Natural killer cell (primary cell): ENCODE data around the gene PHACTR2. TPM values are rescaled to one million over a fixed set of nuclear protein-coding genes. Genes with fewer than 3 reads are reported as not detected.

Experiments used
- ATAC-seq, 3 donors: fragments of 150-1000 bp in 2 of 3; fragments of 200-7000 bp in 1 of 3; cut with Tn5 transposase; 1 replicate in 1 of 3; 2 replicates in 2 of 3; pipeline ENCODE4 v1.10.0; 2021; ENCODE audit warnings: mild to moderate bottlenecking in 2 of 3, moderate library complexity in 2 of 3
- DNase-seq, 2 donors: peaks; one replicate each; pipeline versions ENCODE4 v3.0.0 to v3.0.0-alpha.2; 2013 to 2021; ENCODE audit warnings: mixed read lengths in 1 of 2
- H3K27ac ChIP-seq: one replicate; pipeline ENCODE4 v1.5.1; 2013; ENCODE audit warnings: mild to moderate bottlenecking, low read length
- H3K27me3 ChIP-seq: one replicate; pipeline ENCODE4 v1.6.1; 2013; ENCODE audit warnings: low read length; ENCODE audit not compliant: control insufficient read depth, insufficient read depth
- H3K36me3 ChIP-seq: one replicate; pipeline ENCODE4 v1.6.1; 2013; ENCODE audit warnings: low read length; ENCODE audit not compliant: control insufficient read depth, insufficient read depth
- H3K4me1 ChIP-seq: one replicate; pipeline ENCODE4 v1.6.1; 2013; ENCODE audit warnings: low read length; ENCODE audit not compliant: control insufficient read depth, insufficient read depth
- H3K4me3 ChIP-seq: one replicate; pipeline ENCODE4 v1.5.1; 2013; ENCODE audit warnings: low read length
- H3K9me3 ChIP-seq: one replicate; pipeline ENCODE4 v1.6.1; 2013; ENCODE audit warnings: low read length; ENCODE audit not compliant: control insufficient read depth, insufficient read depth
- H3K27ac Mint-ChIP-seq, 2 donors: one replicate each; pipeline ENCODE4 v1.8.0; 2022; ENCODE audit warnings: mild to moderate bottlenecking in 2 of 2, mixed read lengths in 2 of 2, moderate library complexity in 1 of 2
- H3K27me3 Mint-ChIP-seq, 2 donors: one replicate each; pipeline ENCODE4 v1.8.0; 2022; ENCODE audit warnings: low read depth in 2 of 2, mixed read lengths in 2 of 2
- H3K36me3 Mint-ChIP-seq: one replicate; pipeline ENCODE4 v1.8.0; 2022; ENCODE audit warnings: mixed read lengths
- H3K4me1 Mint-ChIP-seq, 2 donors: one replicate each; pipeline ENCODE4 v1.8.0; 2022; ENCODE audit warnings: mixed read lengths in 2 of 2
- H3K4me3 Mint-ChIP-seq: one replicate; pipeline ENCODE4 v1.8.0; 2022; ENCODE audit warnings: mild to moderate bottlenecking, moderate library complexity, mixed read lengths
- H3K9me3 Mint-ChIP-seq, 2 donors: one replicate each; pipeline ENCODE4 v1.8.0; 2022; ENCODE audit warnings: mixed read lengths in 2 of 2
- WGBS: methylation state at CpG from one replicate; pipeline ENCODE4 v1.1.7; 2013; ENCODE audit warnings: missing lambda C conversion rate; ENCODE audit not compliant: insufficient coverage; 5-methylcytosine and 5-hydroxymethylcytosine counted together
- intact Hi-C: fragments of 100-400 bp; cut with micrococcal nuclease; formaldehyde crosslinking; loops from one replicate; pipeline ENCODE4 v1.14.2; 2022
- total RNA-seq, 4 donors: library from RNA; stranded (reverse); fragments of 120-200 nt in 1 of 4; gene quantifications; one replicate each; pipeline versions ENCODE4 v1.2.3 to v1.2.4, GENCODE V29; 2013 to 2022
- TF ChIP-seq, protein P1 (sequence below): fragments of 200-600 bp; IDR thresholded peaks from one replicate; pipeline ENCODE4 v1.8.0; 2022; ENCODE audit warnings: antibody characterized with exemption

Gene PHACTR2
- total RNA-seq, 3 donors from 2014 or later (not counting 1 experiment from before 2014, with no cell fraction given), result 23.8 to 32.7 (median 24.9) TPM

GRCh38 chr6:143694560-143694959 lies 16.8 kb downstream of the PHACTR2 start:
- Histone ChIP-seq H3K27me3 (no peaks in the 10 kb centered on the region), H3K9me3 (no peaks in the 10 kb centered on the region), H3K4me1 (peaks cover 3% of the 10 kb centered on the region), H3K27ac (no peak overlapping the region), H3K4me3 (no peak overlapping the region), H3K36me3 (no peaks in the 10 kb centered on the region)
- Mint-ChIP-seq H3K4me1 (peaks cover 29 to 40% of the 10 kb centered on the region in 2 donors), H3K27me3 (no peaks in the 10 kb centered on the region), H3K36me3 (no peaks in the 10 kb centered on the region), H3K27ac (no peak overlapping the region), H3K9me3 (no peaks in the 10 kb centered on the region), H3K4me3 (no peak overlapping the region)
- intact Hi-C loops, result no loop called here
- 92% methylated on average over 7 of the region's 7 CpGs for WGBS
- TF ChIP-seq, protein P1, sequence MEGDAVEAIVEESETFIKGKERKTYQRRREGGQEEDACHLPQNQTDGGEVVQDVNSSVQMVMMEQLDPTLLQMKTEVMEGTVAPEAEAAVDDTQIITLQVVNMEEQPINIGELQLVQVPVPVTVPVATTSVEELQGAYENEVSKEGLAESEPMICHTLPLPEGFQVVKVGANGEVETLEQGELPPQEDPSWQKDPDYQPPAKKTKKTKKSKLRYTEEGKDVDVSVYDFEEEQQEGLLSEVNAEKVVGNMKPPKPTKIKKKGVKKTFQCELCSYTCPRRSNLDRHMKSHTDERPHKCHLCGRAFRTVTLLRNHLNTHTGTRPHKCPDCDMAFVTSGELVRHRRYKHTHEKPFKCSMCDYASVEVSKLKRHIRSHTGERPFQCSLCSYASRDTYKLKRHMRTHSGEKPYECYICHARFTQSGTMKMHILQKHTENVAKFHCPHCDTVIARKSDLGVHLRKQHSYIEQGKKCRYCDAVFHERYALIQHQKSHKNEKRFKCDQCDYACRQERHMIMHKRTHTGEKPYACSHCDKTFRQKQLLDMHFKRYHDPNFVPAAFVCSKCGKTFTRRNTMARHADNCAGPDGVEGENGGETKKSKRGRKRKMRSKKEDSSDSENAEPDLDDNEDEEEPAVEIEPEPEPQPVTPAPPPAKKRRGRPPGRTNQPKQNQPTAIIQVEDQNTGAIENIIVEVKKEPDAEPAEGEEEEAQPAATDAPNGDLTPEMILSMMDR, result no peak
- no peak for ATAC-seq
- no peak for DNase-seq

- DNase-seq (no peak), ATAC-seq (peak in 1 of 3 donors; percentile 57)
- WGBS, result 51% methylated on average over 4 of the region's 7 CpGs
- Histone ChIP-seq H3K27ac (no peak overlapping the region), H3K4me1 (no peaks in the 10 kb centered on the region), H3K36me3 (no peaks in the 10 kb centered on the region), H3K27me3 (no peaks in the 10 kb centered on the region), H3K9me3 (no peaks in the 10 kb centered on the region), H3K4me3 (no peak overlapping the region)
- no peak overlapping the region for H3K27ac Mint-ChIP-seq
- no peaks in the 10 kb centered on the region for H3K9me3 Mint-ChIP-seq
- TF ChIP-seq, protein P1, result no peak
- intact Hi-C loops, result no loop called here
- no peaks in the 10 kb centered on the region for H3K27me3 Mint-ChIP-seq
- H3K36me3 Mint-ChIP-seq, result no peaks in the 10 kb centered on the region
- no peak overlapping the region for H3K4me3 Mint-ChIP-seq
- H3K4me1 Mint-ChIP-seq, result peaks cover 24 to 37% of the 10 kb centered on the region in 2 donors
These were observed 17.6 kb downstream of the PHACTR2 start for GRCh38 chr6:143695130-143695968.

- no peak overlapping the region for H3K27ac Mint-ChIP-seq
- TF ChIP-seq, protein P1, result no peak
- H3K4me1 Mint-ChIP-seq, result peaks cover 22 to 37% of the 10 kb centered on the region in 2 donors
- Histone ChIP-seq H3K27me3 (no peaks in the 10 kb centered on the region), H3K36me3 (no peaks in the 10 kb centered on the region), H3K4me3 (no peak overlapping the region), H3K27ac (no peak overlapping the region), H3K4me1 (no peaks in the 10 kb centered on the region), H3K9me3 (no peaks in the 10 kb centered on the region)
- no peak for DNase-seq
- no peaks in the 10 kb centered on the region for H3K9me3 Mint-ChIP-seq
- intact Hi-C loops, result no loop called here
- no peak for ATAC-seq
- no peaks in the 10 kb centered on the region for H3K27me3 Mint-ChIP-seq
- WGBS, result 100% methylated on average over 2 of the region's 4 CpGs
- H3K4me3 Mint-ChIP-seq, result no peak overlapping the region
- H3K36me3 Mint-ChIP-seq, result no peaks in the 10 kb centered on the region
These were observed 18.4 kb downstream of the PHACTR2 start for GRCh38 chr6:143695969-143696663.
